KMS-11 (cell line): ENCODE measurements around the gene PIR.

Experiments used
- H2AFZ ChIP-seq: fragments of 200-600 bp; sonication (generic); 2 replicates; pipeline ENCODE4 v1.6.1; 2016; ENCODE audit warnings: antibody characterized with exemption, mixed run types, low read depth
- H3K27ac ChIP-seq: fragments of 200-600 bp; sonication (generic); 2 replicates; pipeline ENCODE4 v1.6.1; 2016; ENCODE audit warnings: mild to moderate bottlenecking, mixed run types
- H3K27me3 ChIP-seq: fragments of 200-600 bp; sonication (generic); 2 replicates; pipeline ENCODE4 v1.6.1; 2017; ENCODE audit warnings: mild to moderate bottlenecking, low read depth, mixed run types, moderate library complexity; ENCODE audit not compliant: insufficient read depth
- H3K36me3 ChIP-seq: fragments of 200-600 bp; sonication (generic); 2 replicates; pipeline ENCODE4 v1.6.1; 2017; ENCODE audit warnings: mild to moderate bottlenecking, mixed run types; ENCODE audit not compliant: insufficient read depth
- H3K4me1 ChIP-seq: fragments of 200-600 bp; sonication (generic); 2 replicates; pipeline ENCODE4 v1.6.1; 2016; ENCODE audit warnings: mild to moderate bottlenecking, low read depth, mixed run types; ENCODE audit not compliant: poor library complexity, severe bottlenecking
- H3K4me2 ChIP-seq: fragments of 200-600 bp; sonication (generic); 2 replicates; pipeline ENCODE4 v1.7.0; 2016; ENCODE audit warnings: mild to moderate bottlenecking, mixed run types
- H3K4me3 ChIP-seq: fragments of 200-600 bp; sonication (generic); IDR thresholded peaks from 2 replicates; pipeline ENCODE4 v1.6.1; 2017; ENCODE audit warnings: low read depth, low read length, mixed read lengths; ENCODE audit not compliant: insufficient read depth
- H3K79me2 ChIP-seq: fragments of 200-600 bp; sonication (generic); 2 replicates; pipeline ENCODE4 v1.6.1; 2016; ENCODE audit warnings: low read depth, mixed run types; ENCODE audit not compliant: insufficient read depth
- H3K9ac ChIP-seq: fragments of 200-600 bp; sonication (generic); 2 replicates; pipeline ENCODE4 v1.6.1; 2016; ENCODE audit warnings: mild to moderate bottlenecking, mixed run types
- H4K20me1 ChIP-seq: fragments of 200-600 bp; sonication (generic); 2 replicates; pipeline ENCODE4 v1.6.1; 2016; ENCODE audit warnings: mild to moderate bottlenecking, mixed run types; ENCODE audit not compliant: insufficient read depth
- TF ChIP-seq, protein P1 (sequence below): fragments of 200-600 bp; sonication (generic); conservative IDR thresholded peaks from 2 replicates; pipeline ENCODE4 v1.6.1; 2017; ENCODE audit warnings: low read depth, mild to moderate bottlenecking, antibody characterized with exemption, low read length, moderate library complexity, mixed read lengths

Gene PIR

GRCh38 chrX:15382813-15383212 lies 110.3 kb downstream of the PIR start:
- Histone ChIP-seq H3K4me3 (no peak overlapping the region), H3K4me1 (no peaks in the 10 kb centered on the region), H3K27ac (no peak overlapping the region), H3K4me2 (no peak overlapping the region), H3K9ac (no peak overlapping the region), H3K36me3 (no peaks in the 10 kb centered on the region), H2AFZ (no peak overlapping the region), H4K20me1 (no peaks in the 10 kb centered on the region), H3K79me2 (no peaks in the 10 kb centered on the region), H3K27me3 (no peaks in the 10 kb centered on the region)
- TF ChIP-seq, protein P1, sequence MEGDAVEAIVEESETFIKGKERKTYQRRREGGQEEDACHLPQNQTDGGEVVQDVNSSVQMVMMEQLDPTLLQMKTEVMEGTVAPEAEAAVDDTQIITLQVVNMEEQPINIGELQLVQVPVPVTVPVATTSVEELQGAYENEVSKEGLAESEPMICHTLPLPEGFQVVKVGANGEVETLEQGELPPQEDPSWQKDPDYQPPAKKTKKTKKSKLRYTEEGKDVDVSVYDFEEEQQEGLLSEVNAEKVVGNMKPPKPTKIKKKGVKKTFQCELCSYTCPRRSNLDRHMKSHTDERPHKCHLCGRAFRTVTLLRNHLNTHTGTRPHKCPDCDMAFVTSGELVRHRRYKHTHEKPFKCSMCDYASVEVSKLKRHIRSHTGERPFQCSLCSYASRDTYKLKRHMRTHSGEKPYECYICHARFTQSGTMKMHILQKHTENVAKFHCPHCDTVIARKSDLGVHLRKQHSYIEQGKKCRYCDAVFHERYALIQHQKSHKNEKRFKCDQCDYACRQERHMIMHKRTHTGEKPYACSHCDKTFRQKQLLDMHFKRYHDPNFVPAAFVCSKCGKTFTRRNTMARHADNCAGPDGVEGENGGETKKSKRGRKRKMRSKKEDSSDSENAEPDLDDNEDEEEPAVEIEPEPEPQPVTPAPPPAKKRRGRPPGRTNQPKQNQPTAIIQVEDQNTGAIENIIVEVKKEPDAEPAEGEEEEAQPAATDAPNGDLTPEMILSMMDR: no peak

- H3K4me2 ChIP-seq: no peak overlapping the region
- H3K27ac ChIP-seq: no peak overlapping the region
- TF ChIP-seq, protein P1: no peak
- no peak overlapping the region for H3K4me3 ChIP-seq
- H4K20me1 ChIP-seq: no peaks in the 10 kb centered on the region
- no peaks in the 10 kb centered on the region for H3K36me3 ChIP-seq
- H3K4me1 ChIP-seq: no peaks in the 10 kb centered on the region
- no peak overlapping the region for H3K9ac ChIP-seq
- H3K27me3 ChIP-seq: no peaks in the 10 kb centered on the region
- no peaks in the 10 kb centered on the region for H3K79me2 ChIP-seq
- no peak overlapping the region for H2AFZ ChIP-seq
Observed at GRCh38 chrX:15376956-15377355, 116.2 kb downstream of the PIR start.

DNA sequence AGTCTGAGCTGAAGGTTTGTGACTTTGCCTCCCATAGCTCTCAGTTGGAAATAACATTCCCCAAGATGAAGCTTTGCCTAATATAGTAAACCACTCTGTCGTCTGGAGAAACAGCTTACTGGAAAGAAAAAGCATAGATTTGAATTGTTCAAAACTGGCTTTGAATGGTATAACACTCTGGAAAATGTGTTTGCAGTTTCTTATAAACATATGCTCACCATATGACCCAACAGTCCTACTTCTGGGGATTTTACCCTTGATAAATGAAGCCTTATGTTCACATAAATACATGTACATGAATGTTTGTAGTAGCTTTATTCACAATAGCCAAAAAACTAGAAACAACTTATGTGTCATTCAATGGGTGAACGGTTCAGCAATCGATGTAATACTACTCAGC lies 119.2 kb downstream of the PIR start:
- H3K27ac ChIP-seq: no peak overlapping the region
- H3K4me3 ChIP-seq: no peak overlapping the region
- no peak overlapping the region for H3K9ac ChIP-seq
- no peaks in the 10 kb centered on the region for H3K79me2 ChIP-seq
- no peaks in the 10 kb centered on the region for H3K4me1 ChIP-seq
- no peak overlapping the region for H3K4me2 ChIP-seq
- no peaks in the 10 kb centered on the region for H4K20me1 ChIP-seq
- H2AFZ ChIP-seq: no peak overlapping the region
- H3K36me3 ChIP-seq: no peaks in the 10 kb centered on the region
- no peaks in the 10 kb centered on the region for H3K27me3 ChIP-seq
- TF ChIP-seq, protein P1: no peak

GRCh38 chrX:15366506-15367352 lies 126.4 kb downstream of the PIR start:
- H3K4me3 ChIP-seq: no peak overlapping the region
- TF ChIP-seq, protein P1: no peak

More at GRCh38 chrX:15366506-15367352, 126.4 kb downstream of the PIR start:
- Histone ChIP-seq H4K20me1 (no peaks in the 10 kb centered on the region), H3K27ac (no peak overlapping the region), H3K79me2 (no peaks in the 10 kb centered on the region), H3K4me1 (no peaks in the 10 kb centered on the region), H3K36me3 (no peaks in the 10 kb centered on the region), H3K4me2 (no peak overlapping the region), H2AFZ (no peak overlapping the region), H3K9ac (no peak overlapping the region), H3K27me3 (no peaks in the 10 kb centered on the region)
